ENCODE data around the gene GPR152. TPM values are rescaled to one million over a fixed set of nuclear protein-coding genes. Genes with fewer than 3 reads are reported as not detected.

Gene GPR152
- total and polyA plus RNA-seq, 2 donors (not counting 3 experiments of a cell fraction or from before 2014, with no cell fraction given) = not detected

DNA sequence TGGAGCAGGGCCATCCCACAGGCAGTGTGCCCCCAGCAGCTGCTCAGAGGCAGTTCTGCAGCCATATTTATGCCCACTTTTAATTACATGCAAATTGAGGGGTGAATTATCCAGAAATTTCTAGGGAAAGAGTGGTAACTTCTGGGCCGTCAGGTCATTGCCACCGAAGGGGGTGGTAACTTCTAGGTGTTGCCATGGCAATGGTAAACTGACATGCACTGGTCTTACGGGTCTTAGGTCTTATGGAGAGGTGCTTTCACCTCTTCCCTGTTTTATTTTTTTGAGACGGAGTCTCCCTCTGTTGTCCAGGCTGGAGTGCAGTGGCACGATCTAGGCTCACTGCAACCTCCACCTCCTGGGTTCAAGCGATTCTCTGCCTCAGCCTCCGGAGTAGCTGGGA is 20.4 kb upstream of the GPR152 start:
- H2AFZ ChIP-seq (ENCODE audit: low read depth, low read length) = no peak overlapping the region
- H4K20me1 ChIP-seq (replicated peaks; ENCODE audit: control insufficient read depth, extremely low read depth, insufficient read depth, low read length) = no peaks in the 10 kb centered on the region
- no peaks in the 10 kb centered on the region for H3K36me3 ChIP-seq (ENCODE audit: control insufficient read depth in 2 of 2, extremely low read depth in 1 of 2, insufficient read depth in 2 of 2, low read length in 2 of 2)
- no peaks in the 10 kb centered on the region for H3K79me2 ChIP-seq (ENCODE audit: control insufficient read depth, insufficient read depth, low read length)
- FAIRE-seq = no peak
- H3K27ac ChIP-seq (ENCODE audit: insufficient read depth, low read depth, low read length) = no peak overlapping the region
- TF ChIP-seq POLR2AphosphoS5 (IDR thresholded peaks at IDR 0.05; ENCODE audit: insufficient read depth, low read depth, low read length) (no peak), FOS (IDR thresholded peaks at IDR 0.05; ENCODE audit: borderline replicate concordance, insufficient read depth, low read length) (no peak), GATA2 (IDR thresholded peaks at IDR 0.05; ENCODE audit: insufficient read depth, insufficient read length, low read depth, low read length) (no peak), JUN (IDR thresholded peaks at IDR 0.05; ENCODE audit: borderline replicate concordance, insufficient read depth, insufficient read length, low read depth) (no peak), EZH2 (IDR thresholded peaks at IDR 0.05; ENCODE audit: borderline replicate concordance, low read depth, low read length, severe bottlenecking) (no peak), POLR2A (IDR thresholded peaks at IDR 0.05; ENCODE audit: low read depth, low read length) (no peak), MYC (IDR thresholded peaks at IDR 0.05; ENCODE audit: low read depth, low read length) (no peak)
- TF ChIP-seq, protein P1, sequence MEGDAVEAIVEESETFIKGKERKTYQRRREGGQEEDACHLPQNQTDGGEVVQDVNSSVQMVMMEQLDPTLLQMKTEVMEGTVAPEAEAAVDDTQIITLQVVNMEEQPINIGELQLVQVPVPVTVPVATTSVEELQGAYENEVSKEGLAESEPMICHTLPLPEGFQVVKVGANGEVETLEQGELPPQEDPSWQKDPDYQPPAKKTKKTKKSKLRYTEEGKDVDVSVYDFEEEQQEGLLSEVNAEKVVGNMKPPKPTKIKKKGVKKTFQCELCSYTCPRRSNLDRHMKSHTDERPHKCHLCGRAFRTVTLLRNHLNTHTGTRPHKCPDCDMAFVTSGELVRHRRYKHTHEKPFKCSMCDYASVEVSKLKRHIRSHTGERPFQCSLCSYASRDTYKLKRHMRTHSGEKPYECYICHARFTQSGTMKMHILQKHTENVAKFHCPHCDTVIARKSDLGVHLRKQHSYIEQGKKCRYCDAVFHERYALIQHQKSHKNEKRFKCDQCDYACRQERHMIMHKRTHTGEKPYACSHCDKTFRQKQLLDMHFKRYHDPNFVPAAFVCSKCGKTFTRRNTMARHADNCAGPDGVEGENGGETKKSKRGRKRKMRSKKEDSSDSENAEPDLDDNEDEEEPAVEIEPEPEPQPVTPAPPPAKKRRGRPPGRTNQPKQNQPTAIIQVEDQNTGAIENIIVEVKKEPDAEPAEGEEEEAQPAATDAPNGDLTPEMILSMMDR (IDR thresholded peaks at IDR 0.05; ENCODE audit: extremely low read depth in 1 of 2, insufficient read depth in 1 of 2, low read depth in 1 of 2, low read length in 2 of 2) = no peak
- TF ChIP-seq, protein P2, sequence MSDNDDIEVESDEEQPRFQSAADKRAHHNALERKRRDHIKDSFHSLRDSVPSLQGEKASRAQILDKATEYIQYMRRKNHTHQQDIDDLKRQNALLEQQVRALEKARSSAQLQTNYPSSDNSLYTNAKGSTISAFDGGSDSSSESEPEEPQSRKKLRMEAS (IDR thresholded peaks at IDR 0.05; ENCODE audit: insufficient read depth, insufficient read length) = no peak
- ChIA-PET POLR2A (no interaction called here), CTCF (interaction anchor here (1.1 kb wide), 1 partner anchor 72 kb away, joined by 3 read pairs; no protein-coding TSS in a partner anchor)
- no peaks in the 10 kb centered on the region for H3K9me1 ChIP-seq (replicated peaks; ENCODE audit: control insufficient read depth, extremely low read depth, insufficient read depth, low read length)
- no peak overlapping the region for H3K4me3 ChIP-seq (replicated peaks in 1 of 3; ENCODE audit: insufficient read depth in 1 of 3, low read depth in 1 of 3, low read length in 3 of 3)
- dilution Hi-C loops (cut with MboI; ENCODE audit: extremely low pct_ligation_motif_present, low sequenced_read_pairs) = no loop called here
- peaks cover 6% of the 10 kb centered on the region for H3K4me1 ChIP-seq (ENCODE audit: control insufficient read depth, extremely low read depth, insufficient read depth, low read length)
- BruUV-seq (replicated peaks) = no TSS peak
- DNase-seq (ENCODE audit: low read depth, low spot score) = no peak
- H3K9me3 ChIP-seq (replicated peaks; ENCODE audit: control insufficient read depth, insufficient read depth, low read length) = no peaks in the 10 kb centered on the region
- H3K9ac ChIP-seq (replicated peaks; ENCODE audit: extremely low read depth, insufficient read depth, low read length) = no peak overlapping the region
- H3K27me3 ChIP-seq (ENCODE audit: control insufficient read depth in 2 of 2, insufficient read depth in 2 of 2, low read length in 2 of 2) = peaks cover 0 to 6% of the 10 kb centered on the region in 2 experiments
- no peak overlapping the region for H3K4me2 ChIP-seq (ENCODE audit: insufficient read depth, low read length)
- intact Hi-C loops (cut with micrococcal nuclease) = no loop called here

All from endothelial cell of umbilical vein (primary cell).